Ureter (tissue), 1 donor: ENCODE results near the gene NUCB1. TPM values are rescaled to one million over a fixed set of nuclear protein-coding genes. Genes with fewer than 3 reads are reported as not detected.
A peak's percentile ranks its signal among the peaks of the same experiment; 100 is the strongest.
"Not testable (repeated sequence)": the region's sequence is repeated elsewhere in the genome, so short reads cannot be mapped to it uniquely, and the experiment has no call there.

ENCODE experiments used
- DNase-seq: peaks from one replicate; pipeline ENCODE4 v3.0.0-alpha.2; 2020; ENCODE audit warnings: low spot score
- total RNA-seq: library from RNA; stranded (reverse); gene quantifications from one replicate; pipeline ENCODE4 v1.2.4, GENCODE V29; 2023
- donor health status: DM: yes; HTN: yes; CAD: no.

Gene NUCB1
- total RNA-seq = 232 TPM

DNA sequence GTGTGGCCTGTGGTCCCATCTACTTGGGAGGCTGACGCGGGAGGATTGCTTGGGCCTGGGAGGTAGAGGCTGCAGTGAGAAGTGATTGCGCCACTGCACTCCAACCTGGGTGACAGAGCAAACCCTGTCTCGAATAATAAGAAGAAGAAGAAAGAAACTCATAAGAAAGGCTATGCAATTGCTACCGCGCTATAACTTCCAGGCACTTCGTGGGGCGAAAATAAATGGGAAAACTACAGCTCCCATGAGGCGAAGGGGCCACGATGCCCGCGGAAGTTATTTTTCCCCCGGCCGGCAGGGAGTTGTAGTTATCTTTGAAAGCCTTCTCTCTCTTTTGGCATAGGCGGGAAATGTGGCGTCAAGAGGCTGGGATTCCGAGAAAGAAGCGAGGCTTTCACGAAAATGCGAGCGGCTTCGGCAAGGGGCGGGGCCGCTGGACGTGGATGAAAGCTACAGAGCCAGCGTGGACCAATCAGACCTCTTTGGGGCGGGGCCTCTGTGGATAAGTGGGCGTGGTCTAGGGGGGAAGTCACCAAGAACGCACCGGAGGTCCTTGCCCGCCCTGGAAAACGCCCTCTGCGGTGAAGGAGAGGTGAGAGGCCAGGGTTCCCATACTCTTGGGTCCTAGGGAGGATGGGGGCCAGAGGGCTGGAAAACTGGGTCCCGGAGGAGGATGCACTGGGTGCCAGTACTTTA is at the start of gene NUCB1:
Gene NUCB1 (plus strand): TSS at position 532 of the 696 bp plus-strand sequence. CDS start 485 bp downstream, outside the sequence.
- DNase-seq = peak; percentile 100

DNA sequence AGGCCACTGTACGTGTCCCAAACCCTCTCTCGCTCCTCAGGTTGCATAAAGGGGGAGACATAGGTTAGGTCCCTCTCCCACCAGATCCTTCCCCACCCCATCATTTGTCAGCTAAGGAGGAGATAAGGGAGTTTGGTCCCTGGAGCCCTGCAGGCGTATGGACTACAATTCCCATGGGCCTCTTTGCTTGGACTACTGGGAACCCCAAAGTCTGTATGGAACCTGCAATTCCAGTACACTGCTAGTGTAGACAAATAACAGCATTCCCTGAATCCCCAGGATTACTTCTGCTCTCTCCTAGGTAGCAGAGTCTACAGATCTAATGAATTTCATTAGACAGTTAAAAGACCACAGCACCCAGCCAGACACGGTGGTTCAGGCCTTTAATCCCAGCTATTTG is 47.8 kb upstream of the NUCB1 start:
- DNase-seq = no peak

DNA sequence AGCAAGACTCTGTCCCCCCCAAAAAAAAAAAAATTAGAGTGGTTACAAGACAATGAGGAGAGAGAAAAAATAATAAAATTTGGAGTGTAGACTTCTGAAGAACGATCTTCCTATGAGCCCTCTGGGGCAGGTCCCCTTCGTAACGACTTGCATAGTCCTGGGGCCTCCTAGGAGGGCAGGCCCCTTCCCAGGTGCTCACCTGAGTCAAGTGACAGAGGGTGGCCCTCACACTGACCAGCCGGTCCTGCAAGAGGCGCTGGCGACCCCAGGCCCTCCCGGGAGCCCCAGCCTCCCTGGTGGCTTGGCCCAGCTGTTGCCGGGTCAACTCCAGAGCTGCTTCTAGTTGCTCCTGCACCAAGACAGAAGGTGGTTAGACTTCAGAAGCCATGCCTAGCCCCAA is 46.6 kb upstream of the NUCB1 start:
- no peak for DNase-seq

DNA sequence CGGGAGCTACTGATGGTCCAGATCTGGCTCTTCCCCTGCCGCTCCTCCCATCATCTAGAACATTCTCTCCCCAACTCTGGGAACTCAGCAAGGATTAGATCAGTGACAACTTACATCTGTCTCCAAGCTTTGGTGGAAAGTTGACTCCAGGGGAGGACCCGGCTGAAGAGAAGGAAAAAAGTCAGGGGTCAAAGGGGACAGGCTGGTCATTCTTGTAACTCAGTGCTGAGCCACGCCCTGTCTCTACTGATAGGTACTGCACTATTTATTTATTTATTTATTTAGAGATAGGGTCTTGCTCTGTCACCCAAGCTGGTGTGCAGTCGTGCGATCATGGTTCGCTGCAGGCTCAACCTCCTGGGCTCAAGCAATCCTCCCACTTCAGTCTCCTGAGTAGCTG is 46.0 kb upstream of the NUCB1 start:
- DNase-seq = no peak

DNA sequence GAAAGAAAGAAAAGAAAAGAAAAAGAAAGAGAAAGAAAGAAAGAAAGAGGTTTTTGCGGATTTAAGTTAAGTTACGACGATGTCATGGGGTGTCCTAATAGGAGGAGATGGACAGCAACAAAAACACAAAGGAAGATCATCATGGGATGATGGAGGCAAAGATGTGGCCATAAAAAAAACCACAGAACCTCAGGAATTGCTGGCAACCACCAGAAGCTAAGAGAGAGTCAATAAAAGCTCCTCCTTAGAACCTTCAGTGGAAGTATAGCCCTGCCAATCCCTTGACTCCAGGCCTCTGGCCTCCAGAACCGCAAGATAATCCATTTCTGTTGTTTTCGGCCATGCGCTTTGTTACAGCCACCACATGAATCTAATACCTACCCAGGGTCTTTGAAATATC is 43.2 kb upstream of the NUCB1 start:
- no peak for DNase-seq

DNA sequence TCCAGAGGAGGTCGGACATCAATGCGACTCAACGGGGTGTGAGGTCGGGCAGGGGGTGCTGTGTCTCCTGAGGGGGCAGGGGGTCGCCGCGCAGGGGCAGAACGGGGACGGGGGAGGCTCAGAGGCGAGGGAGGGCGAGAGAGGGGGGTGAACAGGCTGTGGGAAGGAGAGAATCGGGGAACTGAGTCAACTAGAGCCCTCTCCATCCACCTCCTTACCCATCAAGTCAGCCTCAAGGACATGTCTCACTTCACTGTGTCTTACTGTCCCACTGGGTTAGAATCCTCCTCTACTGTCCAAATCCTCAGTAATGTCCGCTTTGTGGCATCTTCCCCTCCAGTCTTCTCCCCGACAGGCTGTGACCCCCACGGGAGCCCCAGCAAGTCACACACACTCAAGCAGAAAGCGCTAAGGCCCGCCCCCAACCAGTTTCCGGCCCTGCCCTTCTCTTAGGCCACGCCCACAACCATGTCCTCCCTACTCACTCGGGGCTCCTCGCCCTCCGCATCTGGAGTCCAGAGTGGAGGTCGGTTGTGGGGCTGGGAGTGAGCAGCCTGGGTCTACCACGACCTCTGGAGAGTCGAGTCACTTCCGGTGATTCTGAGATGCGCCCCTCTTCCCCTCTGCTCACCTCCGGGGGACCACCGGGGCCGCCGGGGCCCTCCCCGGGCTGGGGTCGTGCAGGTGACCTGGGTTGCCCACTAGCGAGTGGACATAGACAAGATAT is 41.0 kb upstream of the NUCB1 start:
- peak; percentile 57 for DNase-seq

DNA sequence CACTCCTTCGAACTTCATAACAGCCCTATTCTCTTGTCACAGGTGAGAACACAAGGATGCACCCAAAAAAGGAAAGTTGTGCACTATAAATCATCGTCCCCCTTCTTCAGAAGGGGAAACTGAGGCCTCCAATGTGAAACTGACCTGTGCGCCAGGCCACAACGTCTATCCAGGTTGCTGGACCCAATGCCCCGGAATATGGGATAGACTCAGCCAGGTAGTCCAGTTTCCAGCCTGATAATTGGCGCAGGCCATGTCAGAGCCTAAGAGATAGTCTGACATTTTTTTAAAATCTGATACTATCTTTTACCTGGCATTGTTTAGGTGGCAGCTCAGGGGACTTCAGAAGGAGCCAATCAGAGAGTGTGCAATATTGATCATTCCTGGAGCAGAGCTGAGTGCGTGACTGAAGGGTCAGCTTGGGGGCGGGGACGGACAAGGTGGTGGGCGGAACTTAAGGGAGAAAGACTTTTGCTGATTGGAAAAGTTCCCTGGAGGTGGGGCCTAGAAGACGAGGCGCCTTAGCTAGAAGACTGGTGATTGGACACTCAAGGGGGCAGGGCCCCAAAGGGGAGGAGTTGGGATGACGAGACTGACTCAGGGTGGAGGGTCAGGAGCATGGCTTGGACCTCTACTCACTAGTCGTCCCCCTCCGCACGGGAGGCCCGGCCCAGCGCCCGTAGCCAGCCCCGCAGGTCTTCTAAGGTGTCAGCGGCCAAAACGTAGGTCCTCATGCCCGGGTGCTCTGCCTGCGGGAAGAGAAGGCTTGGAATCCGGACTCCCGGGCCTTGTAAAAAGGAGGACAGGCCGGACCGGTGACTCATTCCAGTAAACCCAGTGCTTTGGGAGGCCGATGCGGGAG is 40.2 kb upstream of the NUCB1 start:
- DNase-seq = peak; percentile 54

DNA sequence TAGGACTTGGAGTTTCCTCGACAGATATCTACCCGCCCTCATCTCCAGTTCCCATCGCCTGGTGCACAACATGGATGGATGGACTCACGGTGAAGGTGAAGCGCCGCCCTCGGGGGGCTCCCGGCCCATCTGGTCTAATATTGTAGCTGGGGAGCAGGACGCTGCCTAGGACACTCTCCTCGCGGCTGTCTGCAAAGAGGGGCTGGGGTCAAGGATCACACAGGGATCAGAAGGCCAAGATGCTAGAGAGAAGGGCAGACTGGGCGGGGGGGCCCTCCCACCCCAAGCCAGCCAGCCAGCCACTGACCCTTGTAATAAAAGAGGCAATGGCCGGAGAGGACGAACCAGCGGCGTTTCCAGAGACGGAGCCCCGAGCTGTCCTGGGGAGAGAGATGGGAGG is 38.8 kb upstream of the NUCB1 start:
- no peak for DNase-seq

DNA sequence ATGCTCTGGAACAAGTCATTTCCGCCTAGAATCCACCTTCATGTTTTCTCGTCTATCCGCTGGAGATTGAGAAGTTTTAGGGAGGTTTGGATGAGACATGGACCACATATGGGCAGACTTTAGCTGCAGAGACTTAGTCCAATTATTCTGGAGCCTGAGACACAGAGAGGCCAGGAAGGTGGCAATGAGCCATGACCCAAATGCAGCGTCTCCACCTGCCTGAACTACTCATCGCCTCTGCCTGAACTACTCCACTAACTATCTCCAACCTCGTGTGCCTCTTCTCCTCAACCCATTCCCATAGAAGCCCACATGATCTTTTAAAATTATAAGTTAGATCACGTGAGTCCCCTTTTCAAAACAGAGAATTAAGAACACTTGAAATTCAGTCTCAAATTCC is 37.3 kb upstream of the NUCB1 start:
- no peak for DNase-seq

DNA sequence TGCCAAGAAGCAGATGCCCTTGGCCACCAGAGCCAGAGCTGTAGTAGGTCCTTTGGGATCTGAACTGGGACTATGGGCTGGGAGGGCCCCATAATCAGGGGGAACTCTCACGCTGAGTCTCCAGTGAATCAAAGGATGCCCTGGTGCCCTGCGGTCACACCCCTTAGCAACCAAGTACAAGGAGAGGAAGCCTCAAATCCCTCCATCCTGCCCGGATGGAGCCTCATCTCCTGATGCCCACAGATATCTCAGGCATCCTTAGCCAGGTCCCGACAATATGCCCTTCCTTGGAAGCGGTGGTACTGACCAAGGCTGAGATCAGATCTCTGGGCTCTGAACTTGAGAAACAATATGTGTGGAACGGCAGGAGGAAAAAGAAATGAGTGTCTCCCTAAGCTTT is 33.4 kb upstream of the NUCB1 start:
- DNase-seq = no peak

DNA sequence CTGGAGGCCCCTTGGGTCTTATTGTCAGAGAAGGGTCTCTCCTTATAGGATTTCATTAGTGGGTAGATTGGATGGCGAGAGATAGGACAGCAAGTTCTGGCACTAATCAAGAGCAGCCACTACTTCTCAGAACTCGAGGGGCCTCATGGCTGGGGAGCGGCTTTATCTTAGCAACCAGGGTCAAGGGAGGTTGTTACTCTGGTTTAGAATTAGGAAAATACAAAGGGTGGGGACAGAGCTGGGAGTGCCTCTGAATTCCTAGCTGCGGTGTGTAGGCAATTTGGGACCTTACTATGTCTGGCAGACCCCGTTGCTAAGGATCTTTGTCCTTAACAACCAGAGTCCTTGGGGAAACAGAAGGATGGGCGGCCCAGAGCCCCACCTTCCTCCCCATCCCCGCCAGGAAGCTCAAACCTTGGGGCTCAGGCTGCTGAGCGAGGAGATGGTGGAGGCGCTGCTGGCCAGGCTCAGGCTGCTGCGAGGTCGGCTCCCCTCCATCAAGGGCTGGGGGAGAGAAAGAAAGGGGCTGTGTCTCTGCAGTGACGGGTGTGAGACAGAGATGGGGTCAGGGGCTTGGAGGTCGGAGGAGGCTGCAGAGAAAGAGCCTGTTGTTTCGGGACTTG is 32.9 kb upstream of the NUCB1 start:
- no peak for DNase-seq

DNA sequence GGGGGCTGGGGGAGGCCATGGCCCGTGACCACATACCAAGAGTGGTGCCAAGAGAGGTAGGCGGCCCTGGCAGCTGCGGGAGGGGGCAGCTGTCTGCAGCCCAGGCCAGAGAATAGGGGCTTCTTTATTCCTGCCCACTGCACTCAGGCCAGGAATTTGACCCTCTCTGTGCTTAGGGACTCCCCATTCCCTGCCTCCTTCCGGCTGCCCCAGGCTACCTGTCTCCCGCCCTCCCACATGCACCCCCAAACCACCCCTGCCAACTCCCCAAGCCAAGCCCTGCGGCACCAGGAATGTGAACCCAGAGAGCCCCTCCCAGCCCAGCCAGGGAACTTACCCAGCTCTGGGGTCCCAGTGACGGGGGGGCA is 32.4 kb upstream of the NUCB1 start:
- DNase-seq = no peak

DNA sequence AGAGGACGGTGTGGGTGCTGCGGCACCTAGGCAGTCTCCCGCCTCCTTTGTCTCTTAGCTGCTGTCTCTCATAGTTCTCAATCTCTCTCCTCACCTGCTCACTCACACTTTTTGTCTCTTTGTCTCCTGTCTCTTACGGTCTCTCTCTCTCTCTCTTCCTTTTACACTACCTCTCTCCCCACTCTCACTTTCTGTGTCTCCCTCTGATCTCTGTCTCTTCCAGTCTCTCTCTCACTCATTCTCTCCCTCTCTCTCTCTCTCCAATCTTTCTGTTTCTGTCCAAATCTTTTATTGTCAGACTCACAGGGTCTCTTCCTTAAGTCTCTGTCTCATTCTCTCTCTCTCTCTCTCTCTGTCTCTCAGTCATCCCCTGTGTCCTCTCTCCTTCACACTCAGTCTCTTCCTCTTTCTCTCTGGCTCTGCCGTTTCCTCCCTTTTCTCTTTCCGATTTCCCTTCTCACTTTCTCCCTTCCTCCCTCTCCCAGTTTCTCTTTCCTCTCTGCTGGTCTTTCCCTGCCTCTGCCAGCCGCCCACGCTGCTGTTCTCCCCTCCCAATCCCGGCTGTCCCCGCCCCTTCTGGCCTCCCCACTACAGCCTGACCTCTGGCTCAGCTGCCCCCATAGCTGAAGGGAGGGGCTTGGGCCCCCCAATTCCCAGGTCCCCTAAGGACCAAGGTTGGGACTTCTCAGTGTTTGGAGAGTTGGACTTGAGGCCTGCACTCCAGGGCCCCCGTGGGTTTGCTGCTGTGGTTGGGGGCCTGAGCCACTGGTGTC is 31.8 kb upstream of the NUCB1 start, which contains the start of gene PLEKHA4:
Gene PLEKHA4 (minus strand): TSS at position 504 of the 773 bp plus-strand sequence. CDS start 997 bp downstream, outside the sequence.
- peak; percentile 78 for DNase-seq

DNA sequence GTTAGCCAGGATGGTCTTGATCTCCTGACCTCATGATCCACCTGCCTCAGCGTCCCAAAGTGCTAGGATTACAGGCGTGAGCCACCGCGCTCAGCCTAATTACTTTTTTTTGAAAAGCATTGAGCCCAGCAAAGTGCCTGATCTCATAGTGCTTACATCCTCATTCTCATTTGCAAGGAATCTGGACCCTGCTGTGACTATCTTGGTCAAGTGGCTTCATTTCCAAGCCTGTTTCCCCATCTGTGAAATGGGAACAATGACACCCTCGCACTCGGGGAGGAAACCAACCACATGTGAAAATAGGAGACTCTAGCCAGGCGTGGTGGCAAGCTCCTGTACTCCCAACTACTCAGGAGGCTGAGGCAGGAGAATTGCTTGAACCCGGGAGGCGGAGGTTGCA is 30.1 kb upstream of the NUCB1 start:
- DNase-seq = no peak

DNA sequence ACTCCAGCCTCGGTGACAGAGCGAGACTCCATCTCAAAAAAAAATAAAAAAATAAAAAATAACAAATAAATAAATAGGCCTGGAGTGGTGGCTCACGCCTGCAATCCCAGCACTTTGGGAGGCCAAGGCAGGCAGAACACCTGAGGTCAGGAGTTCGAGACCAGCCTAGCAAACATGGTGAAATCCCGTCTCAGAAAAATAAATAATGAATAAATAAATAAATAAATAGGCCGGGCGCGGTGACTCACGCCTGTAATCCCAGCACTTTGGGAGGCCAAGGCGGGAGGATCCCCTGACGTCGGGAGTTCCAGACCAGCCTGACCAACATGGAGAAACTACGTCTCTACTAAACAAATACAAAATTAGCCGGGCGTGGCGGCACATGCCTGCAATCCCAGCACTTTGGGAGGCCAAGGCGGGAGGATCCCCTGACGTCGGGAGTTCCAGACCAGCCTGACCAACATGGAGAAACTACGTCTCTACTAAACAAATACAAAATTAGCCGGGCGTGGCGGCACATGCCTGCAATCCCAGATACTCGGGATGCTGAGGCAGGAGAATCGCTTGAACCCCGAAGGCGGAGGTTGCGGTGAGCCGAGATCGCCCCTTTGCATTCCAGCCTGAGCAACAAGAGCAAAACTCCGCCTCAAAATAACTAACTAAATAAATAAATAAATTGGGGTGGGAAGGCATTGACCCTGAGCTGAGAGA is 28.5 kb upstream of the NUCB1 start:
- DNase-seq = not testable (repeated sequence)

DNA sequence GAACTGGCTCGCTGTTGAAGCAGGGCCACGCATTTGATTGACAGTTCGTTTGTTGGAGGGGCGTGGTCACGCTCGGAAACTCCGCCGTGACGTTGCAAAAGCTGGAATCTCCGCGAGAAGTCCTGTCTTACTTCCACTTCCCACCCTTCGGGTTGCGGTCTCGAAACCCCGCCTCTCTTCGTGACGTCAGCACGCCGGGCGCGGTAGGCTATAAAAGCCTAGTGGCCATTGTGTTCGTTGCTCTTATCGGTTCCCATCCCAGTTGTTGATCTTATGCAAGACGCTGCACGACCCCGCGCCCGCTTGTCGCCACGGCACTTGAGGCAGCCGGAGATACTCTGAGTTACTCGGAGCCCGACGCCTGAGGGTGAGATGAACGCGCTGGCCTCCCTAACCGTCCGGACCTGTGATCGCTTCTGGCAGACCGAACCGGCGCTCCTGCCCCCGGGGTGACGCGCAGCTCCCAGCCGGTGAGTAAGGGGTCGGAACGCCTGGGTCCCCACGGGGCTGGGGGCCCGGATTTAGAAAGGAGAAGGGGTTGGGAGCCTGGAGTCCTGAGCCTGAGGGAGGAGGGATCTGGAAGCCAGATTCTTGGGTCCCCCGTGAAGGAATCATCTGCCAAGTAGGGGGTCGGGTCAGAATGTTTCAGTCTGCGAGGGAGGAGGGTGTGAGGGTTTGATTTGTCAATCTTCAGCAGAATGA is 27.8 kb upstream of the NUCB1 start, which contains the start of gene PPP1R15A:
Gene PPP1R15A (plus strand): TSS at position 240 of the 702 bp plus-strand sequence. CDS start 813 bp downstream, outside the sequence.
- DNase-seq = peak; percentile 100

DNA sequence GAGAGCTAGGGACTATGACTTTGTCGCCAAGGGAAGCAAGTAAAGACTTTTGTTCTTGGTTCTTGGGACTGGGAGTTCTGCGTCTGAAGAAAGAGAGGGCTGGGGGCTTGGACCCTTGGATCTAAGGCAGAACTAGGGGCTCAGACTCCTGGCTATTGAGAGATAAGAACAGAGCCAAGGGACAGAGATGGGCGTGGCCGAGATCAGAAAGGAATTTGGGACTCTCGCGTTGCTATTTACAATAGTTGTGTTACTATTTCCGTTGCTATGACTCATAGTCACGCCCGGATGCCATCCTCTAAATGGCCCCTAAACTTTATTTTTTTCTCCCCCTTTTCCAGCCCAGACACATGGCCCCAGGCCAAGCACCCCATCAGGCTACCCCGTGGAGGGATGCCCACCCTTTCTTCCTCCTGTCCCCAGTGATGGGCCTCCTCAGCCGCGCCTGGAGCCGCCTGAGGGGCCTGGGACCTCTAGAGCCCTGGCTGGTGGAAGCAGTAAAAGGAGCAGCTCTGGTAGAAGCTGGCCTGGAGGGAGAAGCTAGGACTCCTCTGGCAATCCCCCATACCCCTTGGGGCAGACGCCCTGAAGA is 27.1 kb upstream of the NUCB1 start:
- DNase-seq = peak; percentile 93

DNA sequence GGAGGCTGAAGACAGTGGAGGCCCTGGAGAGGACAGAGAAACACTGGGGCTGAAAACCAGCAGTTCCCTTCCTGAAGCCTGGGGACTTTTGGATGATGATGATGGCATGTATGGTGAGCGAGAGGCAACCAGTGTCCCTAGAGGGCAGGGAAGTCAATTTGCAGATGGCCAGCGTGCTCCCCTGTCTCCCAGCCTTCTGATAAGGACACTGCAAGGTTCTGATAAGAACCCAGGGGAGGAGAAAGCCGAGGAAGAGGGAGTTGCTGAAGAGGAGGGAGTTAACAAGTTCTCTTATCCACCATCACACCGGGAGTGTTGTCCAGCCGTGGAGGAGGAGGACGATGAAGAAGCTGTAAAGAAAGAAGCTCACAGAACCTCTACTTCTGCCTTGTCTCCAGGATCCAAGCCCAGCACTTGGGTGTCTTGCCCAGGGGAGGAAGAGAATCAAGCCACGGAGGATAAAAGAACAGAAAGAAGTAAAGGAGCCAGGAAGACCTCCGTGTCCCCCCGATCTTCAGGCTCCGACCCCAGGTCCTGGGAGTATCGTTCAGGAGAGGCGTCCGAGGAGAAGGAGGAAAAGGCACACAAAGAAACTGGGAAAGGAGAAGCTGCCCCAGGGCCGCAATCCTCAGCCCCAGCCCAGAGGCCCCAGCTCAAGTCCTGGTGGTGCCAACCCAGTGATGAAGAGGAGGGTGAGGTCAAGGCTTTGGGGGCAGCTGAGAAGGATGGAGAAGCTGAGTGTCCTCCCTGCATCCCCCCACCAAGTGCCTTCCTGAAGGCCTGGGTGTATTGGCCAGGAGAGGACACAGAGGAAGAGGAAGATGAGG is 26.4 kb upstream of the NUCB1 start:
- DNase-seq = no peak
